Measurements from ENCODE around the gene MCTP1. TPM values are rescaled to one million over a fixed set of nuclear protein-coding genes. Genes with fewer than 3 reads are reported as not detected.
"Not testable (repeated sequence)": the region's sequence is repeated elsewhere in the genome, so short reads cannot be mapped to it uniquely, and the experiment has no call there.

Gene MCTP1
- total RNA-seq, 2 experiments from 2014 or later, result not detected

DNA sequence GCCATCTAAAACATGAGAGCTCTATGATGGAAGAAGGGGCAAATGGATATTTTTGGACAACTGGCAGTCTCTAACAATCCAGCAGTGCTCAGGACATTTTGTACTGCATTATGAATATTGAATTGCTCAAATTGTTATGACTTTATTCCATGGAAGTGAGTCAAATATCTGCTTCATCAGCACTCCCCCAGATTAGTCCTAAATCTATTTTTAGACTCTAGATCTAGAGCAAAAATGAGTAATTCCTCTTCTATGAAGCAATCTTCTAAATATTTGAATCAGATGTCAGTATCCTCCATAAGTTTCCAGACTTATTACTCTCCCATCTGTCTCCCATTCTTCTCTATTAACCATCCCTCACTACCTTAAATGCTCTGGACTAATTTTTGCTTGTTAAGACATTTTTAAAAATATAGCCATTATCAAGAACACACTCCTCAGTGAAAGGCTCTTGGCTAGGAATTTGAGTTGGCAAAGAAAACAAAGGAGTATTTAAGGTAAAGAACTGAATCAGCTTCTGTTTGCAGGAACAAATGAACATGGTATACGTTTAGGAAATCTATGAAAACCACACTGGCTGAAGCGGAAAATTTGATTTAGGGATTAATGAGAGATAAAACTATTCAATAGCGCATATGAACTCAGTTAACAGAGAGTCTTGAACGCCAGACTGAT, 300.9 kb downstream of the MCTP1 start:
- Mint-ChIP-seq H3K4me1 (ENCODE audit: low read depth) (peaks cover 4% of the 10 kb centered on the region), H3K9me3 (no peaks in the 10 kb centered on the region), H3K27ac (no peak overlapping the region), H3K27me3 (no peaks in the 10 kb centered on the region), H3K4me3 (no peak overlapping the region), H3K36me3 (no peaks in the 10 kb centered on the region)
- CTCF ChIA-PET, result interaction anchor here (2.1 kb wide), 1 partner anchor 15 kb away, joined by 7 read pairs; no protein-coding TSS in a partner anchor
- DNase-seq, result no peak
- intact Hi-C loops (cut with micrococcal nuclease), result no loop called here
- POLR2A ChIA-PET, result no interaction called here

DNA sequence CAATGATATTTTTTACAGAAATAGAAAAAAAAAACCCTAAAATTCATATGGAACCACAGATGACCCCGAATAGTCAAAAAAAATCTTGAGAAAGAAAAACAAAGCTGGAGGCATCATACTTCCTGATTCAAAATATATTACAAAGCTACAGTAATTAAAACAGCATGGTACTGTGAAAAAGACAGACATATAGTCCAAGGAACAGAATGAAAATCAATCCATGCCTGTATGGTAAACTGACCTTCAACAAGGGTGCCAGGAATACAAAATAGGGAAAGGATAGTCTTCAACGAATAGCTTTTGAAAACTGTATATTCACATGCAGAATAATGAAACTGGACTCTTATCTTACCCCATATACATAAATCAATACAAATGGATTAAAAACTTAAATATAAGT, 307.5 kb downstream of the MCTP1 start:
- Mint-ChIP-seq H3K4me1 (ENCODE audit: low read depth) (no peaks in the 10 kb centered on the region), H3K36me3 (peaks cover 1% of the 10 kb centered on the region), H3K4me3 (no peak overlapping the region), H3K27ac (no peak overlapping the region), H3K27me3 (no peaks in the 10 kb centered on the region), H3K9me3 (peaks cover 22% of the 10 kb centered on the region)
- CTCF ChIA-PET, result interaction anchor here (0.9 to 1.1 kb wide), 2 partner anchors 9 to 11 kb away, joined by 3 read pairs; no protein-coding TSS in a partner anchor
- POLR2A ChIA-PET, result no interaction called here
- intact Hi-C loops (cut with micrococcal nuclease), result no loop called here
- DNase-seq, result no peak

DNA sequence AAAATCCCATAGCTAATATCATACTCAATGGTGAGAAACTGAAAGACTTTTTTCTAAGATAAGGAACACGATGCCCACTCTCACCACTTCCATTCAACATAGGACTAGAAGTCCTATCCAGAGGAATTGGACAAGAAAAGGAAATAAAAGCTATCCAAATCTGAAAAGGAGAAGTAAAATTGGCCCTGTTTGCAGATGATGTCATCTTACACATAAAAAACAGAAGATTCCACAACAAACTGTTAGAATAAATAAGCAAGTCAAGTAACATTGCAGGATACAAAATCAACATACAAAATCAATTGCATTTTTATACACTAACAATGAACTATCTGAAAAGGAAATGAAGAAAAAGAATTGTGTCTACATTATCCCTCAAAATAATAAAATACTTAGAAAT, 308.0 kb downstream of the MCTP1 start:
- Mint-ChIP-seq H3K4me1 (ENCODE audit: low read depth) (no peaks in the 10 kb centered on the region), H3K36me3 (peaks cover 1% of the 10 kb centered on the region), H3K27me3 (no peaks in the 10 kb centered on the region), H3K4me3 (no peak overlapping the region), H3K9me3 (peaks cover 22% of the 10 kb centered on the region), H3K27ac (no peak overlapping the region)
- ChIA-PET POLR2A (no interaction called here), CTCF (interaction anchor here (0.9 to 1.1 kb wide), 2 partner anchors 8 to 11 kb away, joined by 3 read pairs; no protein-coding TSS in a partner anchor)
- intact Hi-C loops (cut with micrococcal nuclease), result no loop called here
- no peak for DNase-seq

DNA sequence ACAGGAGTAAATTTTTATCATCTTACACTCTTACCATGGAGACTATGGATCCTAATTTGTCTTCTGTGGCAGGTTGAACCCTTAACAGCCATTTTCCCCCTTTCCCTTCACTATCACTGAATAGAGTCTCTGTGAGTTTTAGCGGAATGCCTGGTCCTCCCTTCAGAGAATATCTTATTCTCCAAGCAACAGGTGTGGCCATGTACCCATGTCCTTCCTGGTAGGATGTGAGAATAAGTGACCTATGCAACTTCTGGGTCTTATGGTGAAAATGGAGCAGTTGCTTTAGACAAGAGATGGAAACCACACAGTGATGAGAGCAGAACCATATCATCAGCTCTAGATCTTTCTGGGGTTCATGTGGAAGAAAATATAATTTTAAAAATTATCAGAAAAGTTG, 312.6 kb downstream of the MCTP1 start:
- no peaks in the 10 kb centered on the region for H3K27me3 Mint-ChIP-seq
- no peak for DNase-seq
- ChIA-PET CTCF (no interaction called here), POLR2A (no interaction called here)
- peaks cover 1% of the 10 kb centered on the region for H3K36me3 Mint-ChIP-seq
- H3K27ac Mint-ChIP-seq, result no peak overlapping the region
- no peak overlapping the region for H3K4me3 Mint-ChIP-seq
- H3K9me3 Mint-ChIP-seq, result peaks cover 14% of the 10 kb centered on the region
- intact Hi-C loops (cut with micrococcal nuclease), result no loop called here
- H3K4me1 Mint-ChIP-seq (ENCODE audit: low read depth), result no peaks in the 10 kb centered on the region

DNA sequence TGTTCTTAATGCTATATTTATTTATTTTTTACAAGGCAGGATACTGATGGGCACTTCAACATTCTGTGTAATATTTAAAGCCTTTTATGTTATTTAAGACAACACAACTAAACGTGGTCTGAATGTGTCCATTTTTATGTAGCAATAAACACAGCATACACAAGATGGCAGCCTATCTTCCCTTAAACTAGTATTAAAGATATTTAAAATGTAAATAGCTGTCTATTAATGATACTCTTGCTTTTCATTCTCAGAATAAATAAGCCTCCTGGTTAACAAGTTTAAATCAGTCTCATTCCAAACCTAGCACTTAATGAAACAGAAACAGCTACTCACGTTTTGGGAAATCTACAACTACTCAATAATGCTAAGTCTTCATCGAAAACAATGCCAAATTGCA, 315.7 kb downstream of the MCTP1 start:
- intact Hi-C loops (cut with micrococcal nuclease), result loop anchor here (2.0 kb wide), 1 partner anchor 874 kb away; no protein-coding TSS in a partner anchor
- no peak for DNase-seq
- no peak overlapping the region for H3K4me3 Mint-ChIP-seq
- H3K27ac Mint-ChIP-seq, result no peak overlapping the region
- H3K4me1 Mint-ChIP-seq (ENCODE audit: low read depth), result no peaks in the 10 kb centered on the region
- no peaks in the 10 kb centered on the region for H3K27me3 Mint-ChIP-seq
- peaks cover 7% of the 10 kb centered on the region for H3K9me3 Mint-ChIP-seq
- ChIA-PET CTCF (interaction anchor here (1.4 to 2.1 kb wide), 2 partner anchors 8 to 15 kb away, joined by 3 to 7 read pairs; no protein-coding TSS in a partner anchor), POLR2A (no interaction called here)
- H3K36me3 Mint-ChIP-seq, result no peaks in the 10 kb centered on the region

DNA sequence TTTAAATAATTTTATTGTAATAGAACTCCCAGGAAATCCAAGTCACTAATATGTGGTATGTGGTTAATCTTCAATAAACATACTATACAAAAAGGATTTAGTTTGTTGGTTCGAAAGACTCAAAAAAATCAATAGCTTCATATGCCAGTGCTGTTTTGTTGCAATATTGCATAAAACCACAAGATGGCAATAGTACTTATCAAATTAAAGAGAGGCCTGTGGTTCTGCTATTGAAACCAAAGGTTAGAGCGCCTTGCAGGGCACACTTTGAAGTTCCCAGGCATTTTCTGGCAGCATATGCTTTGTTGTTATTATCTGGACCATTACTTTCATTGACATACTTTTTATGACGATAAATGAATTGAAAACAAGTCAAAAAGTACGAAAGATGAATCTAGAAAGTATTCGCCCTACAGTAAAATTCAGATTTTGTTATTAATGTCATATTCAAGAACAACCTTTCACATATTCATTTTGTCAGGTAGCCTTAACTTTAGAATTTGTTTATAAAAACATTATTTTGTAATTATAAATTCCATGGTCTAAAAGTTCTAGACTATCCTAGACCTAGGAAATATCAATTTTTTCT, 316.3 kb downstream of the MCTP1 start:
- ChIA-PET CTCF (interaction anchor here (0.7 to 2.1 kb wide), 6 partner anchors 9 to 1094 kb away, joined by 3 to 7 read pairs (median 3); no protein-coding TSS in a partner anchor), POLR2A (no interaction called here)
- Mint-ChIP-seq H3K36me3 (no peaks in the 10 kb centered on the region), H3K4me1 (ENCODE audit: low read depth) (no peaks in the 10 kb centered on the region), H3K27ac (no peak overlapping the region), H3K4me3 (no peak overlapping the region), H3K9me3 (peaks cover 7% of the 10 kb centered on the region), H3K27me3 (no peaks in the 10 kb centered on the region)
- intact Hi-C loops (cut with micrococcal nuclease), result loop anchor here (1.0 to 2.0 kb wide), 2 partner anchors 293 to 874 kb away; no protein-coding TSS in a partner anchor
- no peak for DNase-seq

DNA sequence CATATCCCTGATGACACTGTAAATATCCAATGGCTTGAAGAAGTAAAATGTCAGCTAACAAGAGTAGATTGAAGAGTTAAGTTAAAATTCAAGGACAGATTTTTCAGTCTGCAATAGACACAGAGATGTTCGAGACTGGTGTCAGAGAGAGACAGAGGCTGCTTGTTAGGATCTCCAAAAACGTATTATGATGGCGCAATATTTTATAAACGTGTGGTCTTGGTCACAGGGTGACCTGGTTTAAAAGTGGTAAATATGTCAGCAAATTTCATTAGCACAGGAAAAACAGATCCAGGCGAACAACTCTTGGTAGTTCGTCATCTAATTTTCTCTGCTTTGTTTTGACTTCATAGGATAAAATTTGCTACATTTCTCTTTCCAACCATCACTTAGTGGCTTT, 317.4 kb downstream of the MCTP1 start:
- intact Hi-C loops (cut with micrococcal nuclease), result no loop called here
- Mint-ChIP-seq H3K4me1 (ENCODE audit: low read depth) (no peaks in the 10 kb centered on the region), H3K27me3 (no peaks in the 10 kb centered on the region), H3K9me3 (peaks cover 7% of the 10 kb centered on the region), H3K27ac (no peak overlapping the region), H3K36me3 (no peaks in the 10 kb centered on the region), H3K4me3 (no peak overlapping the region)
- DNase-seq, result no peak
- CTCF ChIA-PET, result interaction anchor here (1.0 to 1.4 kb wide), 2 partner anchors 10 to 12 kb away, joined by 3 read pairs; no protein-coding TSS in a partner anchor
- POLR2A ChIA-PET, result no interaction called here

DNA sequence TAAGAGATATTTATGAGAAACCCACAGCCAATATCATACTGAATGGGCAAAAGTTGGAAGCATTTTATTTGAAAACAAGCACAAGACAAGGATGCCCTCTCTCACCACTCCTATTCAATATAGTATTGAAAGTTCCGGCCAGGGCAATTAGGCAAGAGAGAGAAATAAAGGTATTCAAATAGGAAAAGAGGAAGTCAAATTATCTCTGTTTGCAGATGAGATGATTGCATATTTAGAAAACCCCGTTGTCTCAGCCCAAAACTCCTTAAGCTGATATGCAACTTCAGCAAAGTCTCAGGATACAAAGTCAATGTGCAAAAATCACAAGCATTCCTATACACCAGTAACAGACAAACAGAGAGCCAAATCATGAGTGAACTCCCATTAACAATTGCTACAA, 325.6 kb downstream of the MCTP1 start:
- CTCF ChIA-PET; H3K4me1 Mint-ChIP-seq (ENCODE audit: low read depth); H3K27me3 Mint-ChIP-seq; intact Hi-C loops (cut with micrococcal nuclease); H3K4me3 Mint-ChIP-seq; DNase-seq; H3K27ac Mint-ChIP-seq; H3K36me3 Mint-ChIP-seq; POLR2A ChIA-PET: not testable (repeated sequence)
- peaks cover 10% of the 10 kb centered on the region for H3K9me3 Mint-ChIP-seq

DNA sequence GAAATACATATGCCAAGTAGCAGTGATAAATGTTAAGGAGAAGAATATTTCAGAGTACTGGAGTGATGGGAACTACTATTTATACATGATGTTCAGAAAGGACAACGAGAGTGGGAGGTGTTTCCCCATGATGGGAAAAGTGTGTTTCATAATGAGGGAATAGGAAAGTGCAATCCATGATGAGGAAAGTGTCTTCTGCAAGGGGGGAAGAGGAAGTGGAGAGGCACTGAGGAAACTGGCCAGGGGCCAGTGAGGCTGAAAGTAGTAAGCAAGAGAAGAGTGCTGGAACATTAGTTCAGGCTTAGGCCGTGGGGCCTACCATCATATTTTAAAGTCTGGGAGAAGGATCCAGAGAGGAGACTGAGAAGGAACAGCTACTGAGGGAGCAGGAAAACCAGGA, 339.2 kb downstream of the MCTP1 start:
- intact Hi-C loops (cut with micrococcal nuclease), result no loop called here
- no peaks in the 10 kb centered on the region for H3K27me3 Mint-ChIP-seq
- no peaks in the 10 kb centered on the region for H3K4me1 Mint-ChIP-seq (ENCODE audit: low read depth)
- no peaks in the 10 kb centered on the region for H3K36me3 Mint-ChIP-seq
- ChIA-PET CTCF (no interaction called here), POLR2A (no interaction called here)
- H3K4me3 Mint-ChIP-seq, result no peak overlapping the region
- no peak for DNase-seq
- H3K27ac Mint-ChIP-seq, result no peak overlapping the region
- H3K9me3 Mint-ChIP-seq, result no peaks in the 10 kb centered on the region

DNA sequence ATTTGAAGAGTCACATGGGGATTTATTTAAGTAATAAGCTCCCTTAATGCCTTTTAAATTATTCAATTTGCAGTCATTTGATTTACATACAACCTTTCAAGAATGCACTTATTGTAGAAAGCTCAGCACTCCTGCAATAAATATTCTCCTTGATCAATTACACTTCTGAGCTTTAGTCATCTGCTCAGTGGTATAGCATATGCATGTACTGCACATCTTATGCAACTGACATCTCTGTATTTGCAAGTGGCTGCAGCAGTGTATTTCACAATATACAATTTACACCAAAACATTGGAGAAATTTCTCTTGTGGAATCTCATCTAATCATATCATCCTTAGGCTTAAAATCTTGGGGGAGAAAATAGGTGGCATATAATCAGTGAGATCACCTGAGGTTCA, 340.7 kb downstream of the MCTP1 start:
- no peaks in the 10 kb centered on the region for H3K36me3 Mint-ChIP-seq
- H3K27me3 Mint-ChIP-seq, result no peaks in the 10 kb centered on the region
- H3K4me1 Mint-ChIP-seq (ENCODE audit: low read depth), result no peaks in the 10 kb centered on the region
- CTCF ChIA-PET, result no interaction called here
- no peak for DNase-seq
- H3K9me3 Mint-ChIP-seq, result no peaks in the 10 kb centered on the region
- POLR2A ChIA-PET, result no interaction called here
- intact Hi-C loops (cut with micrococcal nuclease), result no loop called here
- H3K27ac Mint-ChIP-seq, result no peak overlapping the region
- no peak overlapping the region for H3K4me3 Mint-ChIP-seq

DNA sequence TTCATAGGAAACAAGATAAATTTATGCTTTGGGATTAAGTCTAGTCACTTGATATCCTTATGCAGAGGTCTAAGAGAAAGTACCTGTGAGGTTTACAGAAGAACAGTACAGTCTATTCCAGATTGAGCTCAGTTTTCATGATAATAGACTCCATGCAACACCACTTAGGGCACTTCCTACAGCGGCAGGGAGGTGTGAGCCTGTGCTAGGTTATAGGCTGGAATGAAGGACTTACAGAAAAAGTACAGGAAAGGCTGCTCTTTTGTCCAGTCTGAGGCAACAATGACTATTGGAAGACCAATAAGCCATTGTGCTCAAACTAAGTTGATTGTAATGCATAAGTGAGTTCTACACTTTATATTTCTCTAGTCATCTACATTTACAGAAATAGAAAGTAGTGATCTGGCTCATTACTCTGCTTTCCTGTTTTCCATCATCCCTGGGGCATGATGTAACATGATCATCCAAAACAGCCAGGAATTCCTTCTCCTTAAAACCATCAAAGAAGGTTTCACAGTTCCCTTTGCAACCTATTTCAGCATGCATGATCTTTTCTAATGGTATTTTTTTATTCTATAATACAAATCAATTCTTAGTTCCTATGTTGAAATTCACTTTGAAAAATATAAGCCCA, 343.7 kb downstream of the MCTP1 start:
- Mint-ChIP-seq H3K4me3 (no peak overlapping the region), H3K27me3 (peaks cover under 1% of the 10 kb centered on the region), H3K36me3 (no peaks in the 10 kb centered on the region), H3K9me3 (no peaks in the 10 kb centered on the region), H3K4me1 (ENCODE audit: low read depth) (no peaks in the 10 kb centered on the region), H3K27ac (no peak overlapping the region)
- ChIA-PET CTCF (no interaction called here), POLR2A (no interaction called here)
- DNase-seq, result no peak
- intact Hi-C loops (cut with micrococcal nuclease), result no loop called here

DNA sequence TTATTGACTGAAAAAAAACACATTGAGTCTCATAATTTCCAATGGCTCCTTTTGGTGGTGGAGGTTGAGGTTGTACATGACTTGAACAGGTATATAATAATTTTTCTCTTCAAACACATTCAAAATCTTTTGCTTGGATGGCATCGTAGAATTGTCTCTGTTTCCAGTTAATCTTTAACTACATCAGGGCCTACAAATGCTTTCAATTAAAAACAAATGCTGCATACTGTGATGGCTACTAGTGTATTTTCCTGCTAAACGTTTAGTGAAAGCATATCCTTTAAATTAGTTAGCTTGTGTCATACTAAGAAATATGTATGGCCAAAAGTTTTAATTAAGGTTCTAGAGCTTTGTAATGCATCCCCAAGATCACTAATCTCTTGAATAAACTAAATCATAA, 352.6 kb downstream of the MCTP1 start:
- DNase-seq, result no peak
- Mint-ChIP-seq H3K4me3 (no peak overlapping the region), H3K27me3 (peaks cover 6% of the 10 kb centered on the region), H3K36me3 (no peaks in the 10 kb centered on the region), H3K27ac (no peak overlapping the region), H3K4me1 (ENCODE audit: low read depth) (no peaks in the 10 kb centered on the region), H3K9me3 (no peaks in the 10 kb centered on the region)
- ChIA-PET CTCF (no interaction called here), POLR2A (no interaction called here)
- intact Hi-C loops (cut with micrococcal nuclease), result no loop called here
